ENCODE results near the gene FMN1.
A peak's percentile ranks its signal among the peaks of the same experiment; 100 is the strongest.

DNA sequence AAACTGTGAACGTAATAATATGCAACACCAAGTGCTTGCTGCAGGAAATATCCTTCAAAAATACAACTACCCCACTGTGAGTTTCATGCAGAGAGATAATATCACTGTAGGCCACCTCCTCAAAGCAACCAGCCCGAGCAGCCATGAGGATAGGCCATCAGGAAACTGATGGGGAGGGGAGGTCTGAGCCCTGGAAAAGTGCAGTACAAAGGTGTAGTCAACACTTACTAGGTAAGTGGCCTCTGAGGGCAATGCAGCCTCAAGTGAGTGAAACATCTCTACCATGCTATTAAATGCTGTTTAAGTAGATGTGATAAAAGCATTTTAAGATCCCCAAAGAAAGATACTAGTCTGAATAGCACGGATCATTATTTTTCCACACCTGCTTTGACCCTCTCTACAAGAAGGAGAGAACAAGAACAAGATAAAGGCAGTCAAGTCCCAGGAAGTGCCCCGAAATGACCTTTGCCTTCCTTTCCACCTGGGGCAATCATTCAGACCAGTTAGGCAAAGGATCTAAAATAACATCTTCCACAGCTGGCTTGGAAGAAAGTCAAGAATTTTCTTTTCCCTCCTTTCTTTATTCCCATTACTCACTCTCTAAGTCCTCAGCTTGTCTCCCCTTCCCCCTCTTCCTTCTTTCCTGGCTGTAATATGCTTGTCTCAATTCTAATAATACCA, 62.8 kb downstream of the FMN1 start:
- TF ChIP-seq, protein P1, sequence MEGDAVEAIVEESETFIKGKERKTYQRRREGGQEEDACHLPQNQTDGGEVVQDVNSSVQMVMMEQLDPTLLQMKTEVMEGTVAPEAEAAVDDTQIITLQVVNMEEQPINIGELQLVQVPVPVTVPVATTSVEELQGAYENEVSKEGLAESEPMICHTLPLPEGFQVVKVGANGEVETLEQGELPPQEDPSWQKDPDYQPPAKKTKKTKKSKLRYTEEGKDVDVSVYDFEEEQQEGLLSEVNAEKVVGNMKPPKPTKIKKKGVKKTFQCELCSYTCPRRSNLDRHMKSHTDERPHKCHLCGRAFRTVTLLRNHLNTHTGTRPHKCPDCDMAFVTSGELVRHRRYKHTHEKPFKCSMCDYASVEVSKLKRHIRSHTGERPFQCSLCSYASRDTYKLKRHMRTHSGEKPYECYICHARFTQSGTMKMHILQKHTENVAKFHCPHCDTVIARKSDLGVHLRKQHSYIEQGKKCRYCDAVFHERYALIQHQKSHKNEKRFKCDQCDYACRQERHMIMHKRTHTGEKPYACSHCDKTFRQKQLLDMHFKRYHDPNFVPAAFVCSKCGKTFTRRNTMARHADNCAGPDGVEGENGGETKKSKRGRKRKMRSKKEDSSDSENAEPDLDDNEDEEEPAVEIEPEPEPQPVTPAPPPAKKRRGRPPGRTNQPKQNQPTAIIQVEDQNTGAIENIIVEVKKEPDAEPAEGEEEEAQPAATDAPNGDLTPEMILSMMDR (IDR thresholded peaks at IDR 0.05; ENCODE audit: poor library complexity, severe bottlenecking): no peak
- TF ChIP-seq MXI1 (conservative IDR thresholded peaks at IDR 0.05; ENCODE audit: poor library complexity, severe bottlenecking) (no peak), RAD21 (conservative IDR thresholded peaks at IDR 0.05) (no peak), EP300 (conservative IDR thresholded peaks at IDR 0.05; ENCODE audit: poor library complexity, severe bottlenecking) (no peak), EZH2 (IDR thresholded peaks at IDR 0.05; ENCODE audit: borderline replicate concordance, insufficient read depth, low read length, poor library complexity, severe bottlenecking) (no peak), POLR2AphosphoS5 (IDR thresholded peaks at IDR 0.05) (peak; percentile 63), TAF1 (IDR thresholded peaks at IDR 0.05; ENCODE audit: low read depth) (no peak), SMC3 (conservative IDR thresholded peaks at IDR 0.05; ENCODE audit: poor library complexity) (no peak)
- TF ChIP-seq, protein P2, sequence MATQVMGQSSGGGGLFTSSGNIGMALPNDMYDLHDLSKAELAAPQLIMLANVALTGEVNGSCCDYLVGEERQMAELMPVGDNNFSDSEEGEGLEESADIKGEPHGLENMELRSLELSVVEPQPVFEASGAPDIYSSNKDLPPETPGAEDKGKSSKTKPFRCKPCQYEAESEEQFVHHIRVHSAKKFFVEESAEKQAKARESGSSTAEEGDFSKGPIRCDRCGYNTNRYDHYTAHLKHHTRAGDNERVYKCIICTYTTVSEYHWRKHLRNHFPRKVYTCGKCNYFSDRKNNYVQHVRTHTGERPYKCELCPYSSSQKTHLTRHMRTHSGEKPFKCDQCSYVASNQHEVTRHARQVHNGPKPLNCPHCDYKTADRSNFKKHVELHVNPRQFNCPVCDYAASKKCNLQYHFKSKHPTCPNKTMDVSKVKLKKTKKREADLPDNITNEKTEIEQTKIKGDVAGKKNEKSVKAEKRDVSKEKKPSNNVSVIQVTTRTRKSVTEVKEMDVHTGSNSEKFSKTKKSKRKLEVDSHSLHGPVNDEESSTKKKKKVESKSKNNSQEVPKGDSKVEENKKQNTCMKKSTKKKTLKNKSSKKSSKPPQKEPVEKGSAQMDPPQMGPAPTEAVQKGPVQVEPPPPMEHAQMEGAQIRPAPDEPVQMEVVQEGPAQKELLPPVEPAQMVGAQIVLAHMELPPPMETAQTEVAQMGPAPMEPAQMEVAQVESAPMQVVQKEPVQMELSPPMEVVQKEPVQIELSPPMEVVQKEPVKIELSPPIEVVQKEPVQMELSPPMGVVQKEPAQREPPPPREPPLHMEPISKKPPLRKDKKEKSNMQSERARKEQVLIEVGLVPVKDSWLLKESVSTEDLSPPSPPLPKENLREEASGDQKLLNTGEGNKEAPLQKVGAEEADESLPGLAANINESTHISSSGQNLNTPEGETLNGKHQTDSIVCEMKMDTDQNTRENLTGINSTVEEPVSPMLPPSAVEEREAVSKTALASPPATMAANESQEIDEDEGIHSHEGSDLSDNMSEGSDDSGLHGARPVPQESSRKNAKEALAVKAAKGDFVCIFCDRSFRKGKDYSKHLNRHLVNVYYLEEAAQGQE (IDR thresholded peaks at IDR 0.05; ENCODE audit: borderline replicate concordance): no peak
